PC-3 (cell line): ENCODE data around the gene RRM2.

ENCODE experiments used
- CTCF ChIP-seq: fragments of 300-600 bp; sonication (generic); conservative IDR thresholded peaks from 2 replicates; pipeline ENCODE4 v1.5.1; 2017; ENCODE audit warnings: antibody characterized with exemption, low read depth, mild to moderate bottlenecking, low read length
- EZH2 ChIP-seq: fragments of 300-600 bp; sonication (generic); IDR thresholded peaks from one replicate; pipeline ENCODE4 v1.6.1; 2017; ENCODE audit warnings: antibody characterized with exemption, mild to moderate bottlenecking, low read length; ENCODE audit not compliant: unreplicated experiment
- EZH2phosphoT487 ChIP-seq: fragments of 300-600 bp; sonication (generic); IDR thresholded peaks from 2 replicates; pipeline ENCODE4 v1.6.1; 2018; ENCODE audit warnings: mild to moderate bottlenecking, antibody characterized with exemption, low read length, borderline replicate concordance

DNA sequence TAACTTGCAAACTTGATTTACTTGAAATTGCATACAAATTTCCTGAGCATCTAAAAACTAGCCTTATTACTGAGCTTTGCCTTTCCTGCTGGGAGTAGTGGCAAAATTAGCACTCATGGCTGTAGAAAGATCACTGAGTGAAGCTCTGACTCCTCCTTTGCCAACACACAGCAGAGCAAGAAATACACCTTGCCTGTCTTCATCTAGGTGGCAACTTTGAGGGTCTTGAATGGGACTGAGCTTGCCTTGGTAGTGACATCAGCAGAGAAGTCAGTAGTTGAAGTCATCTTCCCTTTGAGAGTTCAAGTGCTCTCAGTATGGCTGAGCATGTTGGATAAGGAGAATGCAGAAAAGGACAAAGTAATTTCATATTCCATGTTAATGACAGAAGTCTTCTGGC is 5.9 kb downstream of the RRM2 start:
- no peak for TF ChIP-seq EZH2phosphoT487
- TF ChIP-seq CTCF: no peak
- TF ChIP-seq EZH2: no peak
